Endothelial cell of umbilical vein (primary cell): ENCODE measurements around the gene MYRFL. TPM values are rescaled to one million over a fixed set of nuclear protein-coding genes. Genes with fewer than 3 reads are reported as not detected.

Experiments
- BruUV-seq: library from RNA; stranded (reverse); fragments of 400-500 nt; replicated peaks from 2 replicates; lab custom pipeline; 2021; lab: Mats Ljungman, UMichigan
- CTCF ChIA-PET: fragments of 300-600, 350-600 bp; sonication (Branson Sonifier 250); formaldehyde crosslinking; loops from one replicate; lab custom pipeline; 2021; ENCODE audit warnings: antibody characterized with exemption, inconsistent platforms; lab: Charles Lee
- POLR2A ChIA-PET: fragments of 300-600, 350-600 bp; sonication (Branson Sonifier 250); formaldehyde crosslinking; loops from one replicate; lab custom pipeline; 2021; ENCODE audit warnings: antibody characterized with exemption, inconsistent platforms; lab: Charles Lee
- DNase-seq: peaks from one replicate; pipeline ENCODE4 v3.0.0-alpha.2; 2011; ENCODE audit warnings: low read depth, low spot score
- FAIRE-seq: peaks from 2 replicates; lab custom pipeline; 2011; peaks lifted over from hg19 to GRCh38; lab: Jason Lieb, UNC
- H2AFZ ChIP-seq: 2 replicates; pipeline ENCODE4 v1.6.0; 2012; ENCODE audit warnings: low read depth, low read length, control low read depth, inconsistent platforms
- H3K27ac ChIP-seq: 2 replicates; pipeline ENCODE4 v1.5.1; 2011; ENCODE audit warnings: low read depth, mild to moderate bottlenecking, control low read depth, low read length, moderate library complexity; ENCODE audit not compliant: insufficient read depth
- H3K27me3 ChIP-seq, 2 experiments: 2 replicates each; pipeline versions ENCODE4 v1.6.0 to v1.6.1; 2011; ENCODE audit warnings: low read length in 2 of 2, mixed read lengths in 1 of 2; ENCODE audit not compliant: control insufficient read depth in 2 of 2, insufficient read depth in 2 of 2
- H3K36me3 ChIP-seq, 2 experiments: 2 replicates in 1 of 2; 3 replicates in 1 of 2; pipeline ENCODE4 v1.5.1; 2011; ENCODE audit warnings: low read length in 2 of 2, mild to moderate bottlenecking in 1 of 2, moderate library complexity in 1 of 2; ENCODE audit not compliant: control insufficient read depth in 2 of 2, insufficient read depth in 2 of 2; ENCODE audit errors: extremely low read depth in 1 of 2
- H3K4me1 ChIP-seq: 3 replicates; pipeline ENCODE4 v1.5.1; 2011; ENCODE audit warnings: mild to moderate bottlenecking, low read length; ENCODE audit not compliant: control insufficient read depth, insufficient read depth; ENCODE audit errors: extremely low read depth
- H3K4me2 ChIP-seq: 2 replicates; pipeline ENCODE4 v1.6.1; 2011; ENCODE audit warnings: low read length, control low read depth, mixed read lengths; ENCODE audit not compliant: insufficient read depth
- H3K4me3 ChIP-seq, 3 experiments: fragments of 200-600 bp in 1 of 3; sonication (generic), shearing (Covaris generic) in 1 of 3; replicated peaks in 1 of 3; 2 replicates each; pipeline ENCODE4 v1.5.1; 2011 to 2016; ENCODE audit warnings: control low read depth in 3 of 3, low read length in 3 of 3, mild to moderate bottlenecking in 2 of 3, inconsistent platforms in 1 of 3, low read depth in 1 of 3, moderate library complexity in 1 of 3; ENCODE audit not compliant: insufficient read depth in 1 of 3
- H3K79me2 ChIP-seq: 2 replicates; pipeline ENCODE4 v1.6.0; 2012; ENCODE audit warnings: low read length, inconsistent platforms; ENCODE audit not compliant: control insufficient read depth, insufficient read depth
- H3K9ac ChIP-seq: replicated peaks from 2 replicates; pipeline ENCODE3; 2011; ENCODE audit warnings: low read length, control low read depth; ENCODE audit not compliant: insufficient read depth; ENCODE audit errors: extremely low read depth
- H3K9me1 ChIP-seq: replicated peaks from 3 replicates; pipeline ENCODE4 v1.6.0; 2011; ENCODE audit warnings: mild to moderate bottlenecking, low read length; ENCODE audit not compliant: control insufficient read depth, insufficient read depth; ENCODE audit errors: extremely low read depth
- H3K9me3 ChIP-seq: replicated peaks from 2 replicates; pipeline ENCODE4 v1.5.1; 2012; ENCODE audit warnings: low read length, inconsistent platforms; ENCODE audit not compliant: control insufficient read depth, insufficient read depth
- H4K20me1 ChIP-seq: replicated peaks from 2 replicates; pipeline ENCODE3; 2011; ENCODE audit warnings: mild to moderate bottlenecking, low read length; ENCODE audit not compliant: control insufficient read depth, insufficient read depth; ENCODE audit errors: extremely low read depth
- EZH2 ChIP-seq: IDR thresholded peaks from 2 replicates; pipeline ENCODE4 v1.6.1; 2012; ENCODE audit warnings: borderline replicate concordance, low read depth, mild to moderate bottlenecking, moderate library complexity, low read length, inconsistent platforms; ENCODE audit not compliant: severe bottlenecking
- FOS ChIP-seq: IDR thresholded peaks from 2 replicates; pipeline ENCODE4 v1.6.1; 2011; ENCODE audit warnings: mild to moderate bottlenecking, low read length, moderate library complexity, borderline replicate concordance; ENCODE audit not compliant: insufficient read depth
- GATA2 ChIP-seq: IDR thresholded peaks from 2 replicates; pipeline ENCODE4 v1.7.0; 2011; ENCODE audit warnings: low read depth, mild to moderate bottlenecking, moderate library complexity, mixed read lengths, low read length; ENCODE audit not compliant: insufficient read length, insufficient read depth
- JUN ChIP-seq: IDR thresholded peaks from 2 replicates; pipeline ENCODE4 v1.6.1; 2011; ENCODE audit warnings: borderline replicate concordance, low read depth; ENCODE audit not compliant: insufficient read length, insufficient read depth
- MYC ChIP-seq: IDR thresholded peaks from one replicate; pipeline ENCODE4 v1.6.1; 2011; ENCODE audit warnings: mild to moderate bottlenecking, low read depth, low read length
- POLR2A ChIP-seq: IDR thresholded peaks from 2 replicates; pipeline ENCODE4 v1.6.1; 2012; ENCODE audit warnings: low read depth, mild to moderate bottlenecking, control low read depth, low read length
- POLR2AphosphoS5 ChIP-seq: IDR thresholded peaks from 2 replicates; pipeline ENCODE4 v1.6.1; 2012; ENCODE audit warnings: low read depth, mild to moderate bottlenecking, control low read depth, low read length, moderate library complexity; ENCODE audit not compliant: insufficient read depth
- dilution Hi-C: fragments of 300-500 bp; cut with MboI; formaldehyde crosslinking; loops from one replicate; pipeline ENCODE4 v1.15.0; 2019; ENCODE audit warnings: low sequenced_read_pairs; ENCODE audit not compliant: extremely low pct_ligation_motif_present
- intact Hi-C: fragments of 100-400 bp; cut with micrococcal nuclease; formaldehyde crosslinking; loops from one replicate; pipeline ENCODE4 v1.10.0; 2022
- polyA plus RNA-seq, 4 experiments: library from polyadenylated mRNA; depleted of rRNA in 3 of 4; stranded (reverse) in 3 of 4; unstranded in 1 of 4; fragments of >200 nt; gene quantifications; 2 replicates each; pipeline versions ENCODE4 v1.2.1 to v1.2.3, GENCODE V29; 2011 to 2012; ENCODE audit warnings: missing spikeins in 1 of 4
- total RNA-seq: library from RNA; stranded (reverse); gene quantifications from 2 replicates; pipeline ENCODE4 v1.2.3, GENCODE V29; 2021
- TF ChIP-seq, protein P1 (sequence below): IDR thresholded peaks from 2 replicates; pipeline ENCODE4 v1.6.1; 2011; ENCODE audit not compliant: insufficient read depth, insufficient read length
- TF ChIP-seq, protein P2 (sequence below), 2 donors: IDR thresholded peaks; 1 replicate in 1 of 2; 2 replicates in 1 of 2; pipeline ENCODE4 v1.5.1; 2011; ENCODE audit warnings: low read length in 2 of 2, mild to moderate bottlenecking in 2 of 2, moderate library complexity in 2 of 2, control low read depth in 1 of 2, inconsistent platforms in 1 of 2, low read depth in 1 of 2; ENCODE audit not compliant: insufficient read depth in 1 of 2; ENCODE audit errors: extremely low read depth in 1 of 2

The MYRFL gene
- total and polyA plus RNA-seq, 2 donors (not counting 3 experiments of a cell fraction or from before 2014, with no cell fraction given), result not detected

DNA sequence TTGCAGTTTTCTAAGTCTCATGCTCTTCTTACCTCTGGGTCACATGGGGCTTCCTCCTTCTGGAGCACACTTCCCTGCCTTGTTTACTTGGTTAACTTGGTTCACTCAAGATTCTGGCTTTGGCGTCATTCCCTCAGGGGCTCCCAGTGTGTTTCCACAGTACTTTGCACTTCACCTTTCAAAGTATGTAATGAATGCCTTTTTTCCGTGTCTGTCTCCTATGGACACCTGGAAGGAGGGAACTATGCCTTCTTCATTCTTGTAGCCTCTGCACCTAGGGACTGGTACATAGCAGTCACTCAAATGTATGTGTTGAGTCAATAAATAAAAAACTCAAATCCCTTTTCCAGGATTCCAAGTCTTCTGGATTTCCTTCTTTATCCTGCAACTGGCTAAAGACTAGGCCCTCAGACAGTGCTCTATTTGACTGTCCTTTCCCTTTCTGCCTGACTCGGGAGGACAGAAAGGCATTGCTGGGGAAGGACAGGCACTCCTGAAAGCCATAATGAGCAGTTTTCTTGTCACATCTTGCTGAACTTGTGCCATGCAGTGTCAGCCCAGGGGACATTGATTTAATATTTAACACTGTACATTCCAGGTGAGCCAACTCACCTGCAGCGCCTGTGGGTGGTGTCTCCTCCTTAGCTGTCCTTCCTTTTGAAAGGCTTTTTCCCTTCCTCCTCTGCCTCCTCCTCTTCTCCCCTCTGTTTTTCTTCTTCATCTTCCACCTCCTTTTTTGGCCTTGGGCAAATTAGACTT is 12.8 kb downstream of the MYRFL start:
- dilution Hi-C loops, result no loop called here
- H3K4me1 ChIP-seq, result no peaks in the 10 kb centered on the region
- H2AFZ ChIP-seq, result no peak overlapping the region
- no peak overlapping the region for H3K4me3 ChIP-seq
- no peaks in the 10 kb centered on the region for H3K9me1 ChIP-seq
- H3K9me3 ChIP-seq, result no peaks in the 10 kb centered on the region
- ChIA-PET CTCF (interaction anchor here (1.2 kb wide), 1 partner anchor 100 kb away, joined by 3 read pairs; no protein-coding TSS in a partner anchor), POLR2A (no interaction called here)
- no peaks in the 10 kb centered on the region for H3K79me2 ChIP-seq
- no TSS peak for BruUV-seq
- peak; percentile 94 for DNase-seq
- no peak overlapping the region for H3K9ac ChIP-seq
- no peaks in the 10 kb centered on the region for H3K36me3 ChIP-seq
- intact Hi-C loops, result no loop called here
- no peak overlapping the region for H3K27ac ChIP-seq
- TF ChIP-seq POLR2AphosphoS5 (no peak), FOS (no peak), GATA2 (no peak), EZH2 (no peak), POLR2A (no peak), JUN (no peak), MYC (no peak)
- TF ChIP-seq, protein P1, sequence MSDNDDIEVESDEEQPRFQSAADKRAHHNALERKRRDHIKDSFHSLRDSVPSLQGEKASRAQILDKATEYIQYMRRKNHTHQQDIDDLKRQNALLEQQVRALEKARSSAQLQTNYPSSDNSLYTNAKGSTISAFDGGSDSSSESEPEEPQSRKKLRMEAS, result no peak
- TF ChIP-seq, protein P2, sequence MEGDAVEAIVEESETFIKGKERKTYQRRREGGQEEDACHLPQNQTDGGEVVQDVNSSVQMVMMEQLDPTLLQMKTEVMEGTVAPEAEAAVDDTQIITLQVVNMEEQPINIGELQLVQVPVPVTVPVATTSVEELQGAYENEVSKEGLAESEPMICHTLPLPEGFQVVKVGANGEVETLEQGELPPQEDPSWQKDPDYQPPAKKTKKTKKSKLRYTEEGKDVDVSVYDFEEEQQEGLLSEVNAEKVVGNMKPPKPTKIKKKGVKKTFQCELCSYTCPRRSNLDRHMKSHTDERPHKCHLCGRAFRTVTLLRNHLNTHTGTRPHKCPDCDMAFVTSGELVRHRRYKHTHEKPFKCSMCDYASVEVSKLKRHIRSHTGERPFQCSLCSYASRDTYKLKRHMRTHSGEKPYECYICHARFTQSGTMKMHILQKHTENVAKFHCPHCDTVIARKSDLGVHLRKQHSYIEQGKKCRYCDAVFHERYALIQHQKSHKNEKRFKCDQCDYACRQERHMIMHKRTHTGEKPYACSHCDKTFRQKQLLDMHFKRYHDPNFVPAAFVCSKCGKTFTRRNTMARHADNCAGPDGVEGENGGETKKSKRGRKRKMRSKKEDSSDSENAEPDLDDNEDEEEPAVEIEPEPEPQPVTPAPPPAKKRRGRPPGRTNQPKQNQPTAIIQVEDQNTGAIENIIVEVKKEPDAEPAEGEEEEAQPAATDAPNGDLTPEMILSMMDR (IDR thresholded peaks at IDR 0.05; ENCODE audit: extremely low read depth in 1 of 2, insufficient read depth in 1 of 2, low read depth in 1 of 2, low read length in 2 of 2), result no peak
- no peak overlapping the region for H3K4me2 ChIP-seq
- no peak for FAIRE-seq
- H3K27me3 ChIP-seq, result peaks cover 0 to 3% of the 10 kb centered on the region in 2 experiments
- no peaks in the 10 kb centered on the region for H4K20me1 ChIP-seq
